Activated naive CD4-positive, alpha-beta T cell (primary cell): ENCODE measurements around the gene SMIM43.
"Not testable (repeated sequence)": the region's sequence is repeated elsewhere in the genome, so short reads cannot be mapped to it uniquely, and the experiment has no call there.

Source experiments
- DNase-seq, 4 experiments: peaks; one replicate each; lab custom pipeline; 2025; lab: John Stamatoyannopoulos, UW

The SMIM43 gene

GRCh38 chr4:121783210-121783609 lies 18.2 kb upstream of the SMIM43 start:
- DNase-seq = no peak

GRCh38 chr4:121778991-121779628 lies 14.1 kb upstream of the SMIM43 start:
- DNase-seq = no peak

- DNase-seq = no peak
Observed at GRCh38 chr4:121777625-121778024, 12.7 kb upstream of the SMIM43 start.

- no peak for DNase-seq
Observed at GRCh38 chr4:121776610-121777401, 11.8 kb upstream of the SMIM43 start.

- no peak for DNase-seq
Observed at GRCh38 chr4:121773883-121774282, 8.9 kb upstream of the SMIM43 start.

GRCh38 chr4:121771869-121772268 lies 6.9 kb upstream of the SMIM43 start:
- DNase-seq = no peak

GRCh38 chr4:121769341-121769740 lies 4.4 kb upstream of the SMIM43 start:
- DNase-seq = no peak

GRCh38 chr4:121767166-121767565 lies 2.2 kb upstream of the SMIM43 start:
- DNase-seq = no peak

GRCh38 chr4:121765971-121766538 lies 1.1 kb upstream of the SMIM43 start:
- DNase-seq = no peak

GRCh38 chr4:121765368-121765705 lies 373 bp upstream of the SMIM43 start:
- no peak for DNase-seq

GRCh38 chr4:121764303-121764701 lies 662 bp downstream of the SMIM43 start:
- no peak for DNase-seq

GRCh38 chr4:121760205-121760604 lies 4.8 kb downstream of the SMIM43 start:
- DNase-seq = no peak

- DNase-seq = no peak
Observed at GRCh38 chr4:121758925-121759568, 5.9 kb downstream of the SMIM43 start.

- not testable (repeated sequence) for DNase-seq
Observed at GRCh38 chr4:121752142-121752541, 12.8 kb downstream of the SMIM43 start.

- DNase-seq = no peak
Observed at GRCh38 chr4:121749225-121749624, 15.7 kb downstream of the SMIM43 start.

GRCh38 chr4:121742794-121743193 lies 22.2 kb downstream of the SMIM43 start:
- DNase-seq = no peak

- no peak for DNase-seq
Observed at GRCh38 chr4:121741751-121742150, 23.2 kb downstream of the SMIM43 start.

GRCh38 chr4:121740796-121741409 lies 24.1 kb downstream of the SMIM43 start:
- no peak for DNase-seq

- DNase-seq = no peak
Observed at GRCh38 chr4:121739575-121739974, 25.4 kb downstream of the SMIM43 start.

- no peak for DNase-seq
Observed at GRCh38 chr4:121738780-121739535, 26.0 kb downstream of the SMIM43 start.

- DNase-seq = no peak
Observed at GRCh38 chr4:121737846-121738554, 27.0 kb downstream of the SMIM43 start.
